IMR-90 (cell line): Measurements from ENCODE around the gene CRYBA2. TPM values are rescaled to one million over a fixed set of nuclear protein-coding genes. Genes with fewer than 3 reads are reported as not detected.

Experiments used
- ATAC-seq: fragments of 200-7000 bp; cut with Tn5 transposase; 2 replicates; pipeline ENCODE4 v1.9.1; 2020; ENCODE audit warnings: low read depth, mild to moderate bottlenecking, moderate library complexity
- BruUV-seq: library from RNA; stranded (reverse); fragments of 400-500 nt; replicated peaks from 2 replicates; lab custom pipeline; 2021; lab: Mats Ljungman, UMichigan
- CTCF ChIA-PET: fragments of 300-600 bp; formaldehyde crosslinking; extraction: SDS; loops from one replicate; lab custom pipeline; 2021; ENCODE audit warnings: antibody characterized with exemption; lab: Yijun Ruan, JAX
- POLR2A ChIA-PET: fragments of 300-600 bp; sonication (Branson Sonifier 250); formaldehyde crosslinking; loops from one replicate; lab custom pipeline; 2022; ENCODE audit warnings: antibody characterized with exemption; ENCODE audit not compliant: unreplicated experiment; lab: Charles Lee
- DNase-seq: peaks from one replicate; pipeline ENCODE4 v3.0.0; 2013
- H2AFZ ChIP-seq: replicated peaks from 2 replicates; pipeline ENCODE3; 2013; ENCODE audit warnings: low read length, mild to moderate bottlenecking; ENCODE audit not compliant: poor library complexity
- H2AK5ac ChIP-seq: 2 replicates; pipeline ENCODE4 v1.6.1; 2013; ENCODE audit warnings: low read depth, low read length, inconsistent platforms
- H2AK9ac ChIP-seq: replicated peaks from 2 replicates; pipeline ENCODE3; 2013; ENCODE audit warnings: mild to moderate bottlenecking, low read depth, low read length, moderate library complexity; ENCODE audit not compliant: poor library complexity
- H2BK120ac ChIP-seq: 2 replicates; pipeline ENCODE4 v1.6.1; 2013; ENCODE audit warnings: low read depth, low read length, inconsistent platforms
- H2BK15ac ChIP-seq: 3 replicates; pipeline ENCODE4 v1.6.1; 2013; ENCODE audit warnings: low read depth, low read length, inconsistent platforms
- H2BK20ac ChIP-seq: 2 replicates; pipeline ENCODE4 v1.6.1; 2013; ENCODE audit warnings: low read depth, mild to moderate bottlenecking, inconsistent platforms, low read length, moderate library complexity
- H2BK5ac ChIP-seq: 2 replicates; pipeline ENCODE4 v1.6.1; 2013; ENCODE audit warnings: mild to moderate bottlenecking, low read depth, low read length, inconsistent platforms; ENCODE audit not compliant: poor library complexity, severe bottlenecking
- H3K14ac ChIP-seq: replicated peaks from 2 replicates; pipeline ENCODE4 v1.6.1; 2013; ENCODE audit warnings: low read depth, low read length, inconsistent platforms
- H3K18ac ChIP-seq: 2 replicates; pipeline ENCODE4 v1.6.1; 2013; ENCODE audit warnings: low read depth, low read length, control low read depth
- H3K23ac ChIP-seq: 2 replicates; pipeline ENCODE4 v1.6.1; 2013; ENCODE audit warnings: low read depth, low read length, inconsistent platforms
- H3K27ac ChIP-seq: 2 replicates; pipeline ENCODE4 v1.5.1; 2013; ENCODE audit warnings: mild to moderate bottlenecking, control low read depth, low read length; ENCODE audit not compliant: insufficient read depth
- H3K27me3 ChIP-seq: 2 replicates; pipeline ENCODE4 v1.6.1; 2013; ENCODE audit warnings: low read length; ENCODE audit not compliant: control insufficient read depth, insufficient read depth
- H3K36me3 ChIP-seq: 2 replicates; pipeline ENCODE4 v1.6.1; 2013; ENCODE audit warnings: low read length, mixed read lengths; ENCODE audit not compliant: control insufficient read depth, insufficient read depth
- H3K4ac ChIP-seq: 2 replicates; pipeline ENCODE4 v1.6.1; 2013; ENCODE audit warnings: low read depth, low read length, inconsistent platforms
- H3K4me1 ChIP-seq: 2 replicates; pipeline ENCODE4 v1.6.1; 2013; ENCODE audit warnings: low read length, mixed read lengths; ENCODE audit not compliant: control insufficient read depth, insufficient read depth
- H3K4me2 ChIP-seq: 2 replicates; pipeline ENCODE4 v1.6.1; 2013; ENCODE audit warnings: low read depth, mild to moderate bottlenecking, control low read depth, low read length, moderate library complexity
- H3K4me3 ChIP-seq: 2 replicates; pipeline ENCODE4 v1.5.1; 2013; ENCODE audit warnings: low read depth, mild to moderate bottlenecking, control low read depth, low read length, moderate library complexity; ENCODE audit not compliant: insufficient read depth
- H3K56ac ChIP-seq: 2 replicates; pipeline ENCODE4 v1.6.1; 2013; ENCODE audit warnings: low read length, inconsistent platforms; ENCODE audit not compliant: insufficient read depth; ENCODE audit errors: extremely low read depth
- H3K79me1 ChIP-seq, 2 experiments: 2 replicates each; pipeline ENCODE4 v1.6.1; 2013; ENCODE audit warnings: low read length in 2 of 2, inconsistent platforms in 1 of 2, low read depth in 1 of 2
- H3K9ac ChIP-seq: 2 replicates; pipeline ENCODE4 v1.6.1; 2013; ENCODE audit warnings: low read depth, low read length, control low read depth
- H3K9me1 ChIP-seq: 2 replicates; pipeline ENCODE4 v1.6.1; 2013; ENCODE audit warnings: low read length, inconsistent platforms; ENCODE audit not compliant: insufficient read depth
- H3K9me3 ChIP-seq: 2 replicates; pipeline ENCODE4 v1.6.1; 2013; ENCODE audit warnings: low read length; ENCODE audit not compliant: control insufficient read depth, insufficient read depth
- H4K20me1 ChIP-seq: 2 replicates; pipeline ENCODE4 v1.6.1; 2013; ENCODE audit warnings: low read length, inconsistent platforms; ENCODE audit not compliant: insufficient read depth
- H4K5ac ChIP-seq: 2 replicates; pipeline ENCODE4 v1.6.1; 2013; ENCODE audit warnings: mild to moderate bottlenecking, low read depth, low read length, control low read depth
- H4K8ac ChIP-seq, 2 experiments: 2 replicates each; pipeline ENCODE4 v1.6.1; 2013; ENCODE audit warnings: low read depth in 2 of 2, low read length in 2 of 2, control low read depth in 1 of 2, inconsistent platforms in 1 of 2
- H4K91ac ChIP-seq: 2 replicates; pipeline ENCODE4 v1.6.1; 2013; ENCODE audit warnings: low read depth, low read length, inconsistent platforms; ENCODE audit not compliant: insufficient read depth
- BHLHE40 ChIP-seq: fragments of 150-350 bp; IDR thresholded peaks from 2 replicates; pipeline ENCODE4 v1.6.1; 2016; ENCODE audit warnings: mild to moderate bottlenecking, low read depth, low read length
- CEBPB ChIP-seq: IDR thresholded peaks from 2 replicates; pipeline ENCODE4 v1.6.1; 2012; ENCODE audit warnings: low read depth, low read length, improper control_type of control experiment
- CHD1 ChIP-seq: IDR thresholded peaks from 2 replicates; pipeline ENCODE4 v1.6.1; 2012; ENCODE audit warnings: low read depth, low read length, improper control_type of control experiment
- ELK1 ChIP-seq: fragments of 150-350 bp; IDR thresholded peaks from 2 replicates; pipeline ENCODE4 v1.6.1; 2016; ENCODE audit warnings: low read depth, mild to moderate bottlenecking, low read length, moderate library complexity, borderline replicate concordance
- FOS ChIP-seq: fragments of 150-350 bp; IDR thresholded peaks from 2 replicates; pipeline ENCODE4 v1.6.1; 2016; ENCODE audit warnings: low read depth, low read length
- MAFK ChIP-seq: IDR thresholded peaks from 2 replicates; pipeline ENCODE4 v1.6.1; 2012; ENCODE audit warnings: low read depth, low read length, improper control_type of control experiment
- MAZ ChIP-seq: IDR thresholded peaks from 2 replicates; pipeline ENCODE4 v1.6.1; 2012; ENCODE audit warnings: low read depth, mild to moderate bottlenecking, low read length, improper control_type of control experiment, moderate library complexity, borderline replicate concordance
- POLR2A ChIP-seq: IDR thresholded peaks from 2 replicates; pipeline ENCODE4 v1.6.1; 2012; ENCODE audit warnings: mild to moderate bottlenecking, low read depth, low read length
- RCOR1 ChIP-seq: IDR thresholded peaks from 2 replicates; pipeline ENCODE4 v1.6.1; 2012; ENCODE audit warnings: mild to moderate bottlenecking, low read length, improper control_type of control experiment; ENCODE audit not compliant: insufficient replicate concordance
- WGBS, 2 experiments: methylation state at CpG; one replicate each; pipeline versions ENCODE4 v1.1.5 to v1.1.7; 2013; ENCODE audit warnings: missing lambda C conversion rate in 2 of 2; ENCODE audit not compliant: insufficient read length in 1 of 2; ENCODE audit errors: extremely low coverage in 2 of 2; 5-methylcytosine and 5-hydroxymethylcytosine counted together
- dilution Hi-C: fragments of 300-500 bp; cut with HindIII; formaldehyde crosslinking; loops from one replicate; pipeline ENCODE4 v1.14.3; 2018; ENCODE audit warnings: low sequenced_read_pairs; ENCODE audit not compliant: unreplicated experiment
- in situ Hi-C: fragments of 300-500 bp; cut with MboI; formaldehyde crosslinking; loops from 3 replicates; pipeline ENCODE4 v1.14.3; 2019; ENCODE audit warnings: low sequenced_read_pairs, inconsistent platforms, mixed read lengths
- intact Hi-C: fragments of 100-400 bp; cut with micrococcal nuclease; formaldehyde crosslinking; loops from 2 replicates; pipeline ENCODE4 v1.10.0; 2022
- polyA plus RNA-seq, 3 experiments: library from polyadenylated mRNA; depleted of rRNA; stranded (reverse); fragments of >200 nt; gene quantifications; 2 replicates each; pipeline ENCODE4 v1.2.3, GENCODE V29; 2012; ENCODE audit warnings: low replicate concordance in 1 of 3
- total RNA-seq: library from RNA; depleted of rRNA; stranded (reverse); fragments of >200 nt; gene quantifications from 2 replicates; pipeline ENCODE4 v1.2.3, GENCODE V29; 2012
- TF ChIP-seq, protein P1 (sequence below): conservative IDR thresholded peaks from 2 replicates; pipeline ENCODE4 v1.5.1; 2012; ENCODE audit warnings: mild to moderate bottlenecking, low read depth, low read length, improper control_type of control experiment
- TF ChIP-seq, protein P2 (sequence below): fragments of 150-350 bp; IDR thresholded peaks from 2 replicates; pipeline ENCODE4 v1.6.1; 2017; ENCODE audit warnings: mild to moderate bottlenecking, antibody characterized with exemption, low read length, low read depth

The CRYBA2 gene
- total and polyA plus RNA-seq, 2 of the 4 experiments (the other 2 are of a cell fraction), result not detected

GRCh38 chr2:219017201-219017931 lies 24.1 kb upstream of the CRYBA2 start:
- Histone ChIP-seq H3K36me3 (no peaks in the 10 kb centered on the region), H3K23ac (no peak overlapping the region), H3K9me3 (no peaks in the 10 kb centered on the region), H3K9me1 (peaks cover 3% of the 10 kb centered on the region; the same call in 1 of the 2 replicates), H2BK5ac (no peak overlapping the region), H3K18ac (no peak overlapping the region), H3K56ac (no peak overlapping the region), H4K20me1 (no peaks in the 10 kb centered on the region), H2AK5ac (no peak overlapping the region), H3K27ac (no peak overlapping the region), H3K14ac (no peak overlapping the region), H3K9ac (no peak overlapping the region), H3K4me2 (no peak overlapping the region), H4K5ac (no peak overlapping the region), H2AFZ (no peak overlapping the region), H4K91ac (no peak overlapping the region), H3K4me3 (no peak overlapping the region), H4K8ac (no peak overlapping the region), H2AK9ac (no peak overlapping the region), H3K4me1 (no peaks in the 10 kb centered on the region), H2BK20ac (no peak overlapping the region), H2BK15ac (no peak overlapping the region), H3K27me3 (peaks cover 60% of the 10 kb centered on the region), H3K79me1 (no peaks in the 10 kb centered on the region), H3K4ac (no peak overlapping the region), H2BK120ac (no peak overlapping the region)
- in situ Hi-C loops, result no loop called here
- dilution Hi-C loops, result no loop called here
- DNase-seq (no peak), ATAC-seq (no peak)
- no TSS peak for BruUV-seq
- intact Hi-C loops, result no loop called here
- TF ChIP-seq ELK1, result no peak
- TF ChIP-seq BHLHE40, result no peak
- no peak for TF ChIP-seq CEBPB
- TF ChIP-seq, protein P1, sequence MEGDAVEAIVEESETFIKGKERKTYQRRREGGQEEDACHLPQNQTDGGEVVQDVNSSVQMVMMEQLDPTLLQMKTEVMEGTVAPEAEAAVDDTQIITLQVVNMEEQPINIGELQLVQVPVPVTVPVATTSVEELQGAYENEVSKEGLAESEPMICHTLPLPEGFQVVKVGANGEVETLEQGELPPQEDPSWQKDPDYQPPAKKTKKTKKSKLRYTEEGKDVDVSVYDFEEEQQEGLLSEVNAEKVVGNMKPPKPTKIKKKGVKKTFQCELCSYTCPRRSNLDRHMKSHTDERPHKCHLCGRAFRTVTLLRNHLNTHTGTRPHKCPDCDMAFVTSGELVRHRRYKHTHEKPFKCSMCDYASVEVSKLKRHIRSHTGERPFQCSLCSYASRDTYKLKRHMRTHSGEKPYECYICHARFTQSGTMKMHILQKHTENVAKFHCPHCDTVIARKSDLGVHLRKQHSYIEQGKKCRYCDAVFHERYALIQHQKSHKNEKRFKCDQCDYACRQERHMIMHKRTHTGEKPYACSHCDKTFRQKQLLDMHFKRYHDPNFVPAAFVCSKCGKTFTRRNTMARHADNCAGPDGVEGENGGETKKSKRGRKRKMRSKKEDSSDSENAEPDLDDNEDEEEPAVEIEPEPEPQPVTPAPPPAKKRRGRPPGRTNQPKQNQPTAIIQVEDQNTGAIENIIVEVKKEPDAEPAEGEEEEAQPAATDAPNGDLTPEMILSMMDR, result no peak
- TF ChIP-seq MAFK, result no peak
- no peak for TF ChIP-seq RCOR1
- TF ChIP-seq MAZ, result no peak
- no peak for TF ChIP-seq FOS
- TF ChIP-seq POLR2A, result no peak
- TF ChIP-seq, protein P2, sequence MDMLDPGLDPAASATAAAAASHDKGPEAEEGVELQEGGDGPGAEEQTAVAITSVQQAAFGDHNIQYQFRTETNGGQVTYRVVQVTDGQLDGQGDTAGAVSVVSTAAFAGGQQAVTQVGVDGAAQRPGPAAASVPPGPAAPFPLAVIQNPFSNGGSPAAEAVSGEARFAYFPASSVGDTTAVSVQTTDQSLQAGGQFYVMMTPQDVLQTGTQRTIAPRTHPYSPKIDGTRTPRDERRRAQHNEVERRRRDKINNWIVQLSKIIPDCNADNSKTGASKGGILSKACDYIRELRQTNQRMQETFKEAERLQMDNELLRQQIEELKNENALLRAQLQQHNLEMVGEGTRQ, result no peak
- TF ChIP-seq CHD1, result no peak
- ChIA-PET POLR2A (interaction anchor here (0.6 kb wide), 1 partner anchor 10 kb away, joined by 5 read pairs; no protein-coding TSS in a partner anchor), CTCF (interaction anchor here (0.7 to 0.9 kb wide), 2 partner anchors 12 to 13 kb away, joined by 4 read pairs; no protein-coding TSS in a partner anchor)
- 22% methylated on average over 5 of the region's 14 CpGs; no CpG with 5 or more reads in 1 of the 2 experiments for WGBS, 2 experiments
